IMR-90 (cell line): ENCODE measurements around the gene MSL3B.

Source experiments
- ATAC-seq: fragments of 200-7000 bp; cut with Tn5 transposase; 2 replicates; pipeline ENCODE4 v1.9.1; 2020; ENCODE audit warnings: low read depth, mild to moderate bottlenecking, moderate library complexity
- BruUV-seq: library from RNA; stranded (reverse); fragments of 400-500 nt; replicated peaks from 2 replicates; lab custom pipeline; 2021; lab: Mats Ljungman, UMichigan
- CTCF ChIA-PET: fragments of 300-600 bp; formaldehyde crosslinking; extraction: SDS; loops from one replicate; lab custom pipeline; 2021; ENCODE audit warnings: antibody characterized with exemption; lab: Yijun Ruan, JAX
- POLR2A ChIA-PET: fragments of 300-600 bp; sonication (Branson Sonifier 250); formaldehyde crosslinking; loops from one replicate; lab custom pipeline; 2022; ENCODE audit warnings: antibody characterized with exemption; ENCODE audit not compliant: unreplicated experiment; lab: Charles Lee
- DNase-seq: peaks from one replicate; pipeline ENCODE4 v3.0.0; 2013
- H2AFZ ChIP-seq: replicated peaks from 2 replicates; pipeline ENCODE3; 2013; ENCODE audit warnings: low read length, mild to moderate bottlenecking; ENCODE audit not compliant: poor library complexity
- H2AK5ac ChIP-seq: 2 replicates; pipeline ENCODE4 v1.6.1; 2013; ENCODE audit warnings: low read depth, low read length, inconsistent platforms
- H2AK9ac ChIP-seq: replicated peaks from 2 replicates; pipeline ENCODE3; 2013; ENCODE audit warnings: mild to moderate bottlenecking, low read depth, low read length, moderate library complexity; ENCODE audit not compliant: poor library complexity
- H2BK120ac ChIP-seq: 2 replicates; pipeline ENCODE4 v1.6.1; 2013; ENCODE audit warnings: low read depth, low read length, inconsistent platforms
- H2BK15ac ChIP-seq: 3 replicates; pipeline ENCODE4 v1.6.1; 2013; ENCODE audit warnings: low read depth, low read length, inconsistent platforms
- H2BK20ac ChIP-seq: 2 replicates; pipeline ENCODE4 v1.6.1; 2013; ENCODE audit warnings: low read depth, mild to moderate bottlenecking, inconsistent platforms, low read length, moderate library complexity
- H2BK5ac ChIP-seq: 2 replicates; pipeline ENCODE4 v1.6.1; 2013; ENCODE audit warnings: mild to moderate bottlenecking, low read depth, low read length, inconsistent platforms; ENCODE audit not compliant: poor library complexity, severe bottlenecking
- H3K14ac ChIP-seq: replicated peaks from 2 replicates; pipeline ENCODE4 v1.6.1; 2013; ENCODE audit warnings: low read depth, low read length, inconsistent platforms
- H3K18ac ChIP-seq: 2 replicates; pipeline ENCODE4 v1.6.1; 2013; ENCODE audit warnings: low read depth, low read length, control low read depth
- H3K23ac ChIP-seq: 2 replicates; pipeline ENCODE4 v1.6.1; 2013; ENCODE audit warnings: low read depth, low read length, inconsistent platforms
- H3K27ac ChIP-seq: 2 replicates; pipeline ENCODE4 v1.5.1; 2013; ENCODE audit warnings: mild to moderate bottlenecking, control low read depth, low read length; ENCODE audit not compliant: insufficient read depth
- H3K27me3 ChIP-seq: 2 replicates; pipeline ENCODE4 v1.6.1; 2013; ENCODE audit warnings: low read length; ENCODE audit not compliant: control insufficient read depth, insufficient read depth
- H3K36me3 ChIP-seq: 2 replicates; pipeline ENCODE4 v1.6.1; 2013; ENCODE audit warnings: low read length, mixed read lengths; ENCODE audit not compliant: control insufficient read depth, insufficient read depth
- H3K4ac ChIP-seq: 2 replicates; pipeline ENCODE4 v1.6.1; 2013; ENCODE audit warnings: low read depth, low read length, inconsistent platforms
- H3K4me1 ChIP-seq: 2 replicates; pipeline ENCODE4 v1.6.1; 2013; ENCODE audit warnings: low read length, mixed read lengths; ENCODE audit not compliant: control insufficient read depth, insufficient read depth
- H3K4me2 ChIP-seq: 2 replicates; pipeline ENCODE4 v1.6.1; 2013; ENCODE audit warnings: low read depth, mild to moderate bottlenecking, control low read depth, low read length, moderate library complexity
- H3K4me3 ChIP-seq: 2 replicates; pipeline ENCODE4 v1.5.1; 2013; ENCODE audit warnings: low read depth, mild to moderate bottlenecking, control low read depth, low read length, moderate library complexity; ENCODE audit not compliant: insufficient read depth
- H3K56ac ChIP-seq: 2 replicates; pipeline ENCODE4 v1.6.1; 2013; ENCODE audit warnings: low read length, inconsistent platforms; ENCODE audit not compliant: insufficient read depth; ENCODE audit errors: extremely low read depth
- H3K79me1 ChIP-seq, 2 experiments: 2 replicates each; pipeline ENCODE4 v1.6.1; 2013; ENCODE audit warnings: low read length in 2 of 2, inconsistent platforms in 1 of 2, low read depth in 1 of 2
- H3K9ac ChIP-seq: 2 replicates; pipeline ENCODE4 v1.6.1; 2013; ENCODE audit warnings: low read depth, low read length, control low read depth
- H3K9me1 ChIP-seq: 2 replicates; pipeline ENCODE4 v1.6.1; 2013; ENCODE audit warnings: low read length, inconsistent platforms; ENCODE audit not compliant: insufficient read depth
- H3K9me3 ChIP-seq: 2 replicates; pipeline ENCODE4 v1.6.1; 2013; ENCODE audit warnings: low read length; ENCODE audit not compliant: control insufficient read depth, insufficient read depth
- H4K20me1 ChIP-seq: 2 replicates; pipeline ENCODE4 v1.6.1; 2013; ENCODE audit warnings: low read length, inconsistent platforms; ENCODE audit not compliant: insufficient read depth
- H4K5ac ChIP-seq: 2 replicates; pipeline ENCODE4 v1.6.1; 2013; ENCODE audit warnings: mild to moderate bottlenecking, low read depth, low read length, control low read depth
- H4K8ac ChIP-seq, 2 experiments: 2 replicates each; pipeline ENCODE4 v1.6.1; 2013; ENCODE audit warnings: low read depth in 2 of 2, low read length in 2 of 2, control low read depth in 1 of 2, inconsistent platforms in 1 of 2
- H4K91ac ChIP-seq: 2 replicates; pipeline ENCODE4 v1.6.1; 2013; ENCODE audit warnings: low read depth, low read length, inconsistent platforms; ENCODE audit not compliant: insufficient read depth
- CHD1 ChIP-seq: IDR thresholded peaks from 2 replicates; pipeline ENCODE4 v1.6.1; 2012; ENCODE audit warnings: low read depth, low read length, improper control_type of control experiment
- WGBS, 2 experiments: methylation state at CpG; one replicate each; pipeline versions ENCODE4 v1.1.5 to v1.1.7; 2013; ENCODE audit warnings: missing lambda C conversion rate in 2 of 2; ENCODE audit not compliant: insufficient read length in 1 of 2; ENCODE audit errors: extremely low coverage in 2 of 2; 5-methylcytosine and 5-hydroxymethylcytosine counted together
- dilution Hi-C: fragments of 300-500 bp; cut with HindIII; formaldehyde crosslinking; loops from one replicate; pipeline ENCODE4 v1.14.3; 2018; ENCODE audit warnings: low sequenced_read_pairs; ENCODE audit not compliant: unreplicated experiment
- in situ Hi-C: fragments of 300-500 bp; cut with MboI; formaldehyde crosslinking; loops from 3 replicates; pipeline ENCODE4 v1.14.3; 2019; ENCODE audit warnings: low sequenced_read_pairs, inconsistent platforms, mixed read lengths
- intact Hi-C: fragments of 100-400 bp; cut with micrococcal nuclease; formaldehyde crosslinking; loops from 2 replicates; pipeline ENCODE4 v1.10.0; 2022

Gene MSL3B

GRCh38 chr2:233905945-233906344, 37.8 kb upstream of the MSL3B start:
- H3K27me3 ChIP-seq = peaks cover 4% of the 10 kb centered on the region; the same call in 1 of the 2 replicates
- H3K56ac ChIP-seq = no peak overlapping the region
- H2AK5ac ChIP-seq = no peak overlapping the region
- H3K9ac ChIP-seq = no peak overlapping the region
- ChIA-PET POLR2A (no interaction called here), CTCF (no interaction called here)
- no peak overlapping the region for H2BK15ac ChIP-seq
- no peak overlapping the region for H2BK20ac ChIP-seq
- H3K23ac ChIP-seq = no peak overlapping the region
- H3K36me3 ChIP-seq = no peaks in the 10 kb centered on the region
- no peak overlapping the region for H2AK9ac ChIP-seq
- no peak for ATAC-seq
- H3K9me1 ChIP-seq = no peaks in the 10 kb centered on the region
- no peak for TF ChIP-seq CHD1
- intact Hi-C loops (no loop called here), dilution Hi-C loops (no loop called here), in situ Hi-C loops (no loop called here)
- no peak overlapping the region for H3K4me2 ChIP-seq
- no CpG with 5 or more reads among the region's 4 CpGs for WGBS, 2 experiments
- H3K79me1 ChIP-seq = no peaks in the 10 kb centered on the region
- BruUV-seq = no TSS peak
- no peaks in the 10 kb centered on the region for H3K4me1 ChIP-seq
- no peak overlapping the region for H2AFZ ChIP-seq
- H2BK5ac ChIP-seq = no peak overlapping the region
- H3K18ac ChIP-seq = no peak overlapping the region
- H4K91ac ChIP-seq = no peak overlapping the region
- no peak overlapping the region for H3K14ac ChIP-seq
- H3K27ac ChIP-seq = no peak overlapping the region
- no peak overlapping the region for H4K5ac ChIP-seq
- H3K4me3 ChIP-seq = no peak overlapping the region
- H2BK120ac ChIP-seq = no peak overlapping the region
- H3K9me3 ChIP-seq = peaks cover 4% of the 10 kb centered on the region; the same call in 1 of the 2 replicates
- no peaks in the 10 kb centered on the region for H4K20me1 ChIP-seq
- H3K4ac ChIP-seq = no peak overlapping the region
- no peak overlapping the region for H4K8ac ChIP-seq
- no peak for DNase-seq
